SU-DHL-6 (cell line): ENCODE measurements around the gene LAT.

Experiments
- H2AFZ ChIP-seq: fragments of 200-600 bp; sonication (generic); 2 replicates; pipeline ENCODE4 v1.6.1; 2014; ENCODE audit warnings: low read depth, mild to moderate bottlenecking, moderate library complexity, mixed read lengths, antibody characterized with exemption, low read length; ENCODE audit not compliant: severe bottlenecking
- H3F3A ChIP-seq: fragments of 200-600 bp; shearing (Covaris generic); 2 replicates; pipeline ENCODE4 v1.6.0; 2016; ENCODE audit warnings: antibody characterized with exemption, mild to moderate bottlenecking; ENCODE audit not compliant: insufficient read depth
- H3K27ac ChIP-seq: fragments of 200-600 bp; sonication (generic); 2 replicates; pipeline ENCODE4 v1.5.1; 2016; ENCODE audit warnings: low read depth, mild to moderate bottlenecking, low read length, moderate library complexity, mixed read lengths
- H3K27me3 ChIP-seq: fragments of 200-600 bp; sonication (generic), shearing (Covaris generic); 2 replicates; pipeline ENCODE4 v1.6.0; 2014; ENCODE audit warnings: mild to moderate bottlenecking, low read length
- H3K36me3 ChIP-seq: fragments of 200-600 bp; sonication (generic); 2 replicates; pipeline ENCODE4 v1.6.1; 2014; ENCODE audit warnings: mild to moderate bottlenecking, low read length, mixed read lengths
- H3K4me2 ChIP-seq: fragments of 300-600, 200-600 bp; shearing (Covaris generic), sonication (generic); 2 replicates; pipeline ENCODE4 v1.6.0; 2014; ENCODE audit warnings: low read length, low read depth, mild to moderate bottlenecking; ENCODE audit not compliant: poor library complexity, severe bottlenecking
- H3K4me3 ChIP-seq: fragments of 200-600 bp; sonication (generic); 2 replicates; pipeline ENCODE4 v1.5.1; 2014; ENCODE audit warnings: antibody characterized with exemption, low read length, mild to moderate bottlenecking, mixed read lengths; ENCODE audit not compliant: insufficient read depth, poor library complexity, severe bottlenecking
- H3K79me2 ChIP-seq: fragments of 200-600 bp; sonication (generic); 2 replicates; pipeline ENCODE4 v1.6.1; 2014; ENCODE audit warnings: mild to moderate bottlenecking, low read length, moderate library complexity; ENCODE audit not compliant: insufficient read depth
- H3K9ac ChIP-seq: fragments of 200-600 bp; sonication (generic); 2 replicates; pipeline ENCODE4 v1.7.0; 2014; ENCODE audit warnings: mild to moderate bottlenecking, low read length
- H3K9me2 ChIP-seq: fragments of 200-600 bp; sonication (generic); replicated peaks from 2 replicates; pipeline ENCODE4 v1.6.1; 2014; ENCODE audit warnings: low read length; ENCODE audit not compliant: insufficient read depth
- H3K9me3 ChIP-seq: fragments of 200-600 bp; sonication (generic); 2 replicates; pipeline ENCODE4 v1.6.1; 2014; ENCODE audit warnings: low read length, mixed read lengths; ENCODE audit not compliant: insufficient read depth
- H4K20me1 ChIP-seq: fragments of 200-600 bp; sonication (generic); 2 replicates; pipeline ENCODE4 v1.6.1; 2014; ENCODE audit warnings: low read depth, mild to moderate bottlenecking, antibody characterized with exemption, low read length, moderate library complexity, mixed read lengths
- EZH2phosphoT487 ChIP-seq: fragments of 200-600 bp; sonication (generic), shearing (Covaris generic); conservative IDR thresholded peaks from 2 replicates; pipeline ENCODE4 v1.6.1; 2018; ENCODE audit warnings: mild to moderate bottlenecking, antibody characterized with exemption, low read length, moderate library complexity, mixed read lengths
- TF ChIP-seq, protein P1 (sequence below): fragments of 200-600 bp; sonication (generic); IDR thresholded peaks from one replicate; pipeline ENCODE4 v1.5.1; 2017; ENCODE audit warnings: antibody characterized with exemption, mild to moderate bottlenecking, low read length, moderate library complexity; ENCODE audit not compliant: insufficient read depth, poor library complexity, severe bottlenecking

The LAT gene

DNA sequence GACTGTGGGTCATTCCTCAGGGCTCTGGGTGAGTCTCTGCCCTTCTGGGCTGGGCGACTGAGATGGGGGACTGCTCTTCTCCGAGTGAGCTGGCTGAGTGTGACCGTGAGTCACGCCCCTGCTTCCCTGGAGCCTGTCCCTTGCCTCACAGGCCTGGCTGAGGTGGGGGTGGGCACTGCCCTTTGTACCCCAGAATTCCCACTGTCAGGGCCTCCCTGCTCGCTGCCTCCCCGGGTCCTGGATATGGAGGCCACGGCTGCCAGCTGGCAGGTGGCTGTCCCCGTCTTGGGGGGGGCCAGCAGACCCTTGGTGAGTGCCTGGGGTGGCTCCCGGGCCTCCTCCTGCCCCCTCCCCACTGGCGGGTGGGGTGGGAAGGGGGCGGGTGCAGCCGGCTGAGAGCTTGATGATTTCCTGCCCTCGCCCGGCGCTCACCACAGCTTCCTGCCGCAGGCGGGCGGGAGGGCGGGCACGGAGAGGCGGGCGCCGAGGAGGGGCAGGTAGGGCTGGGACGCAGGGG lies at the start of gene LAT:
Gene LAT, plus strand, starts transcription at position 434 of the 517 bp plus-strand sequence. CDS start 366 bp downstream, outside the sequence.
- no peaks in the 10 kb centered on the region for H4K20me1 ChIP-seq
- no peaks in the 10 kb centered on the region for H3K9me2 ChIP-seq
- H3K27me3 ChIP-seq: no peaks in the 10 kb centered on the region
- no peaks in the 10 kb centered on the region for H3K9me3 ChIP-seq
- H3K4me2 ChIP-seq: peak within 1 kb of the TSS; percentile 56
- peak within 1 kb of the TSS; percentile 48 for H3K4me3 ChIP-seq
- no peaks in the 10 kb centered on the region for H3F3A ChIP-seq
- TF ChIP-seq, protein P1, sequence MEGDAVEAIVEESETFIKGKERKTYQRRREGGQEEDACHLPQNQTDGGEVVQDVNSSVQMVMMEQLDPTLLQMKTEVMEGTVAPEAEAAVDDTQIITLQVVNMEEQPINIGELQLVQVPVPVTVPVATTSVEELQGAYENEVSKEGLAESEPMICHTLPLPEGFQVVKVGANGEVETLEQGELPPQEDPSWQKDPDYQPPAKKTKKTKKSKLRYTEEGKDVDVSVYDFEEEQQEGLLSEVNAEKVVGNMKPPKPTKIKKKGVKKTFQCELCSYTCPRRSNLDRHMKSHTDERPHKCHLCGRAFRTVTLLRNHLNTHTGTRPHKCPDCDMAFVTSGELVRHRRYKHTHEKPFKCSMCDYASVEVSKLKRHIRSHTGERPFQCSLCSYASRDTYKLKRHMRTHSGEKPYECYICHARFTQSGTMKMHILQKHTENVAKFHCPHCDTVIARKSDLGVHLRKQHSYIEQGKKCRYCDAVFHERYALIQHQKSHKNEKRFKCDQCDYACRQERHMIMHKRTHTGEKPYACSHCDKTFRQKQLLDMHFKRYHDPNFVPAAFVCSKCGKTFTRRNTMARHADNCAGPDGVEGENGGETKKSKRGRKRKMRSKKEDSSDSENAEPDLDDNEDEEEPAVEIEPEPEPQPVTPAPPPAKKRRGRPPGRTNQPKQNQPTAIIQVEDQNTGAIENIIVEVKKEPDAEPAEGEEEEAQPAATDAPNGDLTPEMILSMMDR: no peak
- no peak for TF ChIP-seq EZH2phosphoT487
- peak within 1 kb of the TSS; percentile 58 for H3K9ac ChIP-seq
- no peaks in the 10 kb centered on the region for H3K36me3 ChIP-seq
- H3K79me2 ChIP-seq: no peaks in the 10 kb centered on the region
- H2AFZ ChIP-seq: peak within 1 kb of the TSS; percentile 72
- H3K27ac ChIP-seq: peak within 1 kb of the TSS; percentile 41

DNA sequence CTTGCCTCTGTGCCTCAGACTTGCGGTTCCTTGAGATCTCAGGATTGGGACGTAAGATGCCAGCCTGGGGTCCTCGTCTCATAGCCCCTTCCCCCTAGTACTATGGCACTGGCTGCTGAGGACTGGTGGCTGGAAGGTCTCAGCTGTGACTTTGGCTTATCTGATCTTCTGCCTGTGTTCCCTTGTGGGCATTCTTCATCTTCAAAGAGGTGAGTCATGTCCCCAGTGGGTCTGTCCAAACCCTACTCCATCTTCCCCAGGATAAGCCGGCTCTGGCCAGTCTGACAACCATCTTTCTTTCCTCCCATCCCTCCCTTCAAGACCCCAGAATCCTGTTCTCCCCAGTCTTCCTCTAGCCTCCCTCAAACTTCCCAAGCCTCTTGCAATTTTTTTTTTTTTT lies 49.5 kb upstream of the LAT start:
- Histone ChIP-seq H3K9ac (no peak overlapping the region), H3F3A (peaks cover 17% of the 10 kb centered on the region), H3K4me3 (no peak overlapping the region), H3K9me2 (no peaks in the 10 kb centered on the region), H3K27me3 (no peaks in the 10 kb centered on the region), H3K4me2 (no peak overlapping the region), H3K79me2 (peaks cover 16% of the 10 kb centered on the region), H3K27ac (no peak overlapping the region), H2AFZ (no peak overlapping the region), H3K36me3 (peaks cover 5% of the 10 kb centered on the region; the same call in 1 of the 2 replicates), H3K9me3 (no peaks in the 10 kb centered on the region), H4K20me1 (no peaks in the 10 kb centered on the region)
- TF ChIP-seq EZH2phosphoT487: no peak
- TF ChIP-seq, protein P1: no peak

DNA sequence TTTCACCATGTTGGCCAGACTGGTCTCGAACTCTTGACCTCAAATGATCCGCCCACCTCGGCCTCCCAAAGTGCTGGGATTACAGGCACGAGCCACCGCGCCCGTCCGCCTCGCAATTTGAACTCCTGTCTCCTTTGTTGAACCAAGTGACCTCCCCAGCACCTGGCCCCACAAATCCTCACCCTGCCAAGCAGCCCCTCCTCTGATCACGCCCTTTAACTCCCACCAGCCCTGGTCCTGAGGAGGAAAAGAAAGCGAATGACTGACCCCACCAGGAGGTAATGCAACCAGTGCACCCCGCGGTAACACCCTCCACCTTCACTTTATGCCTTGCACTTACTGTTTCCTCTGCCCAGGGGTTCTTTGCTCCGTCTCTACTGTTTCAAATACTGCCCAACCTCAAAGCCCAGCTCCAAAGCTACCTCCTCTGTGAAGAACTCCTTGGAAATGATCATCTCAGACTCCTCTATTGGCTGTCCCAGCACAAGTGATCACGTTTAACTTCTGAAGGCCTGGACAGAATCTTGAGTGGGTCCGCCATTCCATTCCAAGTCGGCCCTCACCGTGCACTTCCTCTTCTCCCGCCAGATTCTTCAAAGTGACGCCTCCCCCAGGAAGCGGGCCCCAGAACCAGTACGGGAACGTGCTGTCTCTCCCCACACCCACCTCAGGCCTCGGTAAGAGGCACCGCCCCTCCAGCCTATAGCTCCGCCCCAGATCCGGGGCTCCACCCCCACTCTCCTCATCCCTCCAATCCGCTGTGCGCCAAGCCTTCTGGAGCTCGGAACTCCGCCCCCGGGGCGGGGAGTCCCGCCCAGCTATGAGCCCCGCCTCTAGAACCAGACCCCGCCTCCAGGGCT lies 48.7 kb upstream of the LAT start:
- Histone ChIP-seq H4K20me1 (no peaks in the 10 kb centered on the region), H3K36me3 (peaks cover 5% of the 10 kb centered on the region; the same call in 1 of the 2 replicates), H3K27ac (no peak overlapping the region), H3K27me3 (no peaks in the 10 kb centered on the region), H3K9me2 (no peaks in the 10 kb centered on the region), H3K4me2 (no peak overlapping the region), H3F3A (peaks cover 9% of the 10 kb centered on the region), H3K79me2 (peaks cover 16% of the 10 kb centered on the region), H3K9me3 (no peaks in the 10 kb centered on the region), H3K4me3 (no peak overlapping the region), H3K9ac (no peak overlapping the region), H2AFZ (no peak overlapping the region)
- TF ChIP-seq EZH2phosphoT487: no peak
- TF ChIP-seq, protein P1: no peak
